GM12878 (cell line): Measurements from ENCODE around the gene MAN2C1. TPM values are rescaled to one million over a fixed set of nuclear protein-coding genes. Genes with fewer than 3 reads are reported as not detected.

ENCODE experiments used
- ATAC-seq: fragments of 200-7000 bp; cut with Tn5 transposase; 3 replicates; pipeline ENCODE4 v1.9.1; 2020; ENCODE audit warnings: mild to moderate bottlenecking, moderate library complexity
- BruUV-seq: library from RNA; stranded (reverse); fragments of 400-500 nt; replicated peaks from 2 replicates; lab custom pipeline; 2021; lab: Mats Ljungman, UMichigan
- CTCF ChIA-PET: fragments of 300-600 bp; sonication (Branson Sonifier 250); formaldehyde crosslinking; extraction: SDS; loops from one replicate; lab custom pipeline; 2021; ENCODE audit warnings: inconsistent platforms; lab: Yijun Ruan, JAX
- POLR2A ChIA-PET: fragments of 350-600 bp; formaldehyde crosslinking; extraction: SDS; loops from one replicate; lab custom pipeline; 2021; ENCODE audit warnings: inconsistent platforms; lab: Charles Lee
- RAD21 ChIA-PET: fragments of 300-600 bp; sonication (Branson Sonifier 250); formaldehyde crosslinking; loops from one replicate; lab custom pipeline; 2023; ENCODE audit warnings: antibody characterized with exemption; ENCODE audit not compliant: unreplicated experiment; lab: Charles Lee
- SMC1A ChIA-PET: fragments of 300-600 bp; sonication (Branson Sonifier 250); formaldehyde crosslinking; loops from one replicate; lab custom pipeline; 2023; ENCODE audit not compliant: unreplicated experiment, uncharacterized antibody; lab: Charles Lee
- DNase-seq: peaks from one replicate; pipeline ENCODE4 v3.0.0-alpha.2; 2011; ENCODE audit warnings: low read depth, low spot score
- FAIRE-seq: peaks from 3 replicates; lab custom pipeline; 2011; peaks lifted over from hg19 to GRCh38; lab: Jason Lieb, UNC
- H2AFZ ChIP-seq: 2 replicates; pipeline ENCODE4 v1.6.0; 2011; ENCODE audit warnings: low read depth, low read length, control low read depth; ENCODE audit not compliant: control insufficient read depth
- H3K27ac ChIP-seq: 2 replicates; pipeline ENCODE4 v1.5.1; 2011; ENCODE audit warnings: control low read depth; ENCODE audit not compliant: control insufficient read depth, insufficient read depth
- H3K27me3 ChIP-seq, 2 experiments: replicated peaks in 1 of 2; 2 replicates each; pipeline versions ENCODE4 v1.6.0 to v1.6.1; 2011; ENCODE audit warnings: low read length in 1 of 2; ENCODE audit not compliant: control insufficient read depth in 2 of 2, insufficient read depth in 2 of 2
- H3K36me3 ChIP-seq, 2 experiments: 2 replicates each; pipeline ENCODE4 v1.5.1; 2011; ENCODE audit warnings: low read length in 1 of 2; ENCODE audit not compliant: control insufficient read depth in 2 of 2, insufficient read depth in 2 of 2
- H3K4me1 ChIP-seq: 2 replicates; pipeline ENCODE4 v1.6.1; 2011; ENCODE audit warnings: mild to moderate bottlenecking, low read length, moderate library complexity, mixed read lengths; ENCODE audit not compliant: control insufficient read depth, insufficient read depth
- H3K4me2 ChIP-seq: 2 replicates; pipeline ENCODE4 v1.6.0; 2011; ENCODE audit warnings: control low read depth; ENCODE audit not compliant: control insufficient read depth, insufficient read depth
- H3K4me3 ChIP-seq: fragments of 200-600 bp; sonication (generic); 2 replicates; pipeline ENCODE4 v1.5.1; 2016
- H3K79me2 ChIP-seq: 2 replicates; pipeline ENCODE4 v1.6.0; 2011; ENCODE audit warnings: low read length; ENCODE audit not compliant: control insufficient read depth, insufficient read depth
- H3K9ac ChIP-seq: 2 replicates; pipeline ENCODE4 v1.8.0; 2011; ENCODE audit warnings: low read length, control low read depth, mixed read lengths; ENCODE audit not compliant: control insufficient read depth, insufficient read depth
- H3K9me3 ChIP-seq: replicated peaks from 3 replicates; pipeline ENCODE4 v1.5.1; 2011; ENCODE audit warnings: mild to moderate bottlenecking, low read length; ENCODE audit not compliant: control insufficient read depth, insufficient read depth
- H4K20me1 ChIP-seq: 2 replicates; pipeline ENCODE4 v1.6.0; 2011; ENCODE audit not compliant: control insufficient read depth, insufficient read depth
- EGR1 ChIP-seq, 2 experiments: IDR thresholded peaks; 1 replicate in 1 of 2; 2 replicates in 1 of 2; pipeline ENCODE4 v1.6.1; 2011 to 2012; ENCODE audit warnings: low read depth in 2 of 2, low read length in 2 of 2, borderline replicate concordance in 1 of 2, mild to moderate bottlenecking in 1 of 2, moderate library complexity in 1 of 2
- FOXK2 ChIP-seq: fragments of 450-650 bp; IDR thresholded peaks from 2 replicates; pipeline ENCODE4 v1.6.1; 2017; ENCODE audit warnings: mild to moderate bottlenecking, moderate library complexity
- GABPA ChIP-seq: IDR thresholded peaks from 2 replicates; pipeline ENCODE4 v1.6.1; 2014; ENCODE audit warnings: antibody characterized with exemption, low read depth, mild to moderate bottlenecking, inconsistent platforms
- IKZF2 ChIP-seq, 2 experiments: fragments of 450-650 bp; IDR thresholded peaks; 2 replicates each; pipeline ENCODE4 v1.6.1; 2017; ENCODE audit warnings: mild to moderate bottlenecking in 2 of 2, moderate library complexity in 2 of 2
- IRF4 ChIP-seq: IDR thresholded peaks from 2 replicates; pipeline ENCODE4 v1.6.1; 2011; ENCODE audit warnings: low read depth, low read length
- MXI1 ChIP-seq: fragments of 150-350 bp; IDR thresholded peaks from 2 replicates; pipeline ENCODE4 v1.6.1; 2011; ENCODE audit warnings: low read depth, mild to moderate bottlenecking, inconsistent platforms, low read length, improper control_type of control experiment
- SIN3A ChIP-seq: IDR thresholded peaks from 2 replicates; pipeline ENCODE4 v1.6.1; 2012; ENCODE audit warnings: low read depth, low read length, improper control_type of control experiment
- SMAD5 ChIP-seq: IDR thresholded peaks from 2 replicates; pipeline ENCODE4 v1.6.1; 2016; ENCODE audit warnings: antibody characterized with exemption, low read depth
- SMARCA5 ChIP-seq: fragments of 450-650 bp; IDR thresholded peaks from 2 replicates; pipeline ENCODE4 v1.6.1; 2017; ENCODE audit warnings: mild to moderate bottlenecking
- SMC3 ChIP-seq: IDR thresholded peaks from 2 replicates; pipeline ENCODE4 v1.6.1; 2011; ENCODE audit warnings: low read length, improper control_type of control experiment, borderline replicate concordance
- TARDBP ChIP-seq: IDR thresholded peaks from 2 replicates; pipeline ENCODE4 v1.6.1; 2016; ENCODE audit warnings: borderline replicate concordance
- TCF7 ChIP-seq: IDR thresholded peaks from 2 replicates; pipeline ENCODE4 v1.6.1; 2014; ENCODE audit warnings: antibody characterized with exemption, borderline replicate concordance
- YY1 ChIP-seq: IDR thresholded peaks from 2 replicates; pipeline ENCODE4 v1.6.1; 2011; ENCODE audit warnings: low read depth, mild to moderate bottlenecking, low read length
- ZZZ3 ChIP-seq: IDR thresholded peaks from 2 replicates; pipeline ENCODE4 v1.6.1; 2011; ENCODE audit warnings: low read depth; ENCODE audit not compliant: control insufficient read depth, insufficient read length
- WGBS: methylation state at CpG from one replicate; pipeline ENCODE4 v1.1.6; 2016; ENCODE audit warnings: low lambda C conversion rate; ENCODE audit not compliant: insufficient replicate concordance, insufficient coverage; ENCODE audit errors: missing lambda C conversion rate; 5-methylcytosine and 5-hydroxymethylcytosine counted together
- in situ Hi-C: fragments of 300-500 bp; cut with MboI; formaldehyde crosslinking; loops from 9 replicates; pipeline ENCODE4 v1.14.3; 2018; ENCODE audit warnings: mixed read lengths
- intact Hi-C: fragments of 100-400 bp; cut with micrococcal nuclease; formaldehyde crosslinking; loops from one replicate; pipeline ENCODE4 v1.14.2; 2022; ENCODE audit not compliant: unreplicated experiment
- polyA plus RNA-seq, 11 experiments: library from polyadenylated mRNA; depleted of rRNA in 4 of 11; unstranded in 6 of 11; stranded (reverse) in 5 of 11; fragments of >200 nt; fragmentation: Nextera tagmentation in 4 of 11; fragmentation: Illumina TruSeq in 1 of 11; extraction: Ambion mirVana in 4 of 11; extraction: Trizol in 1 of 11; gene quantifications; 1 replicate in 1 of 11; 2 replicates in 10 of 11; pipeline versions ENCODE4 v1.2.1 to v1.2.3, GENCODE V29; 2011 to 2016; ENCODE audit warnings: inconsistent platforms in 2 of 11, missing spikeins in 2 of 11, low read depth in 1 of 11
- total RNA-seq, 4 experiments: library from RNA; depleted of rRNA in 3 of 4; stranded (reverse); fragments of >200 nt in 3 of 4; fragmentation: Illumina TruSeq in 1 of 4; extraction: Trizol in 1 of 4; gene quantifications; 2 replicates each; pipeline versions ENCODE4 v1.2.1 to v1.2.3, GENCODE V29; 2013 to 2021
- TF ChIP-seq, protein P1 (sequence below): fragments of 450-650 bp; formaldehyde crosslinking; IDR thresholded peaks from 2 replicates; pipeline ENCODE4 v1.4.0; 2020; ENCODE audit warnings: mild to moderate bottlenecking, moderate library complexity
- TF ChIP-seq, protein P2 (sequence below): IDR thresholded peaks from 2 replicates; pipeline ENCODE4 v1.6.1; 2012; ENCODE audit warnings: low read depth, low read length, improper control_type of control experiment

MAN2C1 gene
- total and polyA plus RNA-seq, 10 of the 15 experiments (the other 5 are each of a cell fraction or from before 2014, with no cell fraction given), result 1.4 to 111 (median 42.2) TPM

DNA sequence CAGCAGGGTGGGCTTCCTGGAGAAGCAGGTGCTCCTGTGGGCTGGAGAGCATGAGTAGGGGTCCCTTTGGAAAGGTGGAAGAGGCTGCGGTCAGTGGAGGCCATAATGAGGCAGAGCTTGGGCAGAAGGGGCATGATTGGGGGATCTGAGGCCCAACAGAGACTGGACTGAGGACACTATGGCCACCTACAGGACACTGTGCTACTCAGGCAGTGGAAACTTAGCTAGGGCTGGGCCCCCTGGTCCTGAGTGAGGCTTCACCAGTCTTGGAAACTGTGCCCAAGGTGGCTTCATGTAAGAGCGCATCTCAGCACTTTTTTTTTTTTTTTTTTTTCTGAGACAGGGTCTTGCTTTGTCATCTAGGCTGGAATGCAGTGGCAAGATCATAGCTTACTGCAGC lies 38.8 kb downstream of the MAN2C1 start (continued):
- TF ChIP-seq, protein P1, sequence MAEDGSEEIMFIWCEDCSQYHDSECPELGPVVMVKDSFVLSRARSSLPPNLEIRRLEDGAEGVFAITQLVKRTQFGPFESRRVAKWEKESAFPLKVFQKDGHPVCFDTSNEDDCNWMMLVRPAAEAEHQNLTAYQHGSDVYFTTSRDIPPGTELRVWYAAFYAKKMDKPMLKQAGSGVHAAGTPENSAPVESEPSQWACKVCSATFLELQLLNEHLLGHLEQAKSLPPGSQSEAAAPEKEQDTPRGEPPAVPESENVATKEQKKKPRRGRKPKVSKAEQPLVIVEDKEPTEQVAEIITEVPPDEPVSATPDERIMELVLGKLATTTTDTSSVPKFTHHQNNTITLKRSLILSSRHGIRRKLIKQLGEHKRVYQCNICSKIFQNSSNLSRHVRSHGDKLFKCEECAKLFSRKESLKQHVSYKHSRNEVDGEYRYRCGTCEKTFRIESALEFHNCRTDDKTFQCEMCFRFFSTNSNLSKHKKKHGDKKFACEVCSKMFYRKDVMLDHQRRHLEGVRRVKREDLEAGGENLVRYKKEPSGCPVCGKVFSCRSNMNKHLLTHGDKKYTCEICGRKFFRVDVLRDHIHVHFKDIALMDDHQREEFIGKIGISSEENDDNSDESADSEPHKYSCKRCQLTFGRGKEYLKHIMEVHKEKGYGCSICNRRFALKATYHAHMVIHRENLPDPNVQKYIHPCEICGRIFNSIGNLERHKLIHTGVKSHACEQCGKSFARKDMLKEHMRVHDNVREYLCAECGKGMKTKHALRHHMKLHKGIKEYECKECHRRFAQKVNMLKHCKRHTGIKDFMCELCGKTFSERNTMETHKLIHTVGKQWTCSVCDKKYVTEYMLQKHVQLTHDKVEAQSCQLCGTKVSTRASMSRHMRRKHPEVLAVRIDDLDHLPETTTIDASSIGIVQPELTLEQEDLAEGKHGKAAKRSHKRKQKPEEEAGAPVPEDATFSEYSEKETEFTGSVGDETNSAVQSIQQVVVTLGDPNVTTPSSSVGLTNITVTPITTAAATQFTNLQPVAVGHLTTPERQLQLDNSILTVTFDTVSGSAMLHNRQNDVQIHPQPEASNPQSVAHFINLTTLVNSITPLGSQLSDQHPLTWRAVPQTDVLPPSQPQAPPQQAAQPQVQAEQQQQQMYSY (CRISPR knock-in tag), result no peak
- TF ChIP-seq TCF7 (no peak), SMAD5 (no peak), IKZF2 (IDR thresholded peaks at IDR 0.05) (no peak)
- TF ChIP-seq, protein P2, sequence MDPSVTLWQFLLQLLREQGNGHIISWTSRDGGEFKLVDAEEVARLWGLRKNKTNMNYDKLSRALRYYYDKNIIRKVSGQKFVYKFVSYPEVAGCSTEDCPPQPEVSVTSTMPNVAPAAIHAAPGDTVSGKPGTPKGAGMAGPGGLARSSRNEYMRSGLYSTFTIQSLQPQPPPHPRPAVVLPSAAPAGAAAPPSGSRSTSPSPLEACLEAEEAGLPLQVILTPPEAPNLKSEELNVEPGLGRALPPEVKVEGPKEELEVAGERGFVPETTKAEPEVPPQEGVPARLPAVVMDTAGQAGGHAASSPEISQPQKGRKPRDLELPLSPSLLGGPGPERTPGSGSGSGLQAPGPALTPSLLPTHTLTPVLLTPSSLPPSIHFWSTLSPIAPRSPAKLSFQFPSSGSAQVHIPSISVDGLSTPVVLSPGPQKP, result no peak
- TF ChIP-seq, all 136 proteins: peak for 0

DNA sequence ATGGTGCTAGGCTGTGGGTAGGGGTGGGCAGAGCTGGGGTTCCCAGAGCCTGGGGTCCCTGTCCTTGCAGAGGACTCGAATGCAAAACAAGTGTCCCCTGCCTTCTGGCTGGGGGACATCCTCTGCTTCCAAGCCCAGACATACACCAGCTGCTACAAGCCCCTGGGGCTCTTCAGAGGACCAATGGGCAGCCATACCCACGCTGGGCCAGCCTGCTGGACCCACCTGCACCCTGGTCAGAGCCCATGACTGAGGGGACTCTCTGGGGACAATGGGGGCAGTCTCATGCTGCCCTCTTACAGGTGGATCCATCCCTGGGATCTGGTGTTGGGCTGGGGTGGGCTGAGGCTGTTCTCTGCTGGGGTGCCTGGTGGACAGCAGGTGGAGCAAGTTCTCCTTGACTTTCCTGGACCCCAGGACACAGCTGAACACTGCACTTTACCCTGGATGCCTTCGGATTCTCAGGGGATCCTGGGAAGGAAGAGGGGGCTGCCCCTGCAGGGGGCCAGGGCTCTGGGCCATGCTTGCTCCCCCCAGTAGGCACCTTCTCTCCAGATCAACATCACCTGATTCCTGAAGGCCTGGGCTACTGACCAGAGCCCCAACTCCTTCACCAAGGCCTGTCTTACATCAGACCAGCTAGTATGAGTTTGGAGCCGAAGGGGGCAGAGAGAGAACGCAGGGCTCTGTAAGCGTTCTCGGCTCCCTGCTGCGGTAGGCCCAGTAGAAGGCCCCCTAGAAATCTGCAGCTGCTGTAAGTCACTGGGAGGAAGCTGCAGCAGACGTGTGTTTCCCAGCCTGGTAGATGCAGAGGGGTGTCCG lies 39.7 kb downstream of the MAN2C1 start:
- BruUV-seq, result no TSS peak
- no peak overlapping the region for H3K4me2 ChIP-seq
- TF ChIP-seq FOXK2, result no peak
- TF ChIP-seq MXI1, result no peak
- TF ChIP-seq SMARCA5, result no peak
- TF ChIP-seq YY1, result no peak
- no peak for TF ChIP-seq SIN3A
- no peak for TF ChIP-seq EGR1 (IDR thresholded peaks at IDR 0.05; ENCODE audit: borderline replicate concordance in 1 of 2, low read depth in 2 of 2, low read length in 2 of 2)
- TF ChIP-seq SMC3, result no peak
- no peak for TF ChIP-seq ZZZ3
- TF ChIP-seq TARDBP, result no peak
- TF ChIP-seq, protein P2, result no peak
- no peak for TF ChIP-seq IRF4
- TF ChIP-seq GABPA, result no peak
- ATAC-seq, result no peak
- ChIA-PET SMC1A (interaction anchor here (1.0 kb wide), 1 partner anchor 20 kb away, joined by 3 read pairs; no protein-coding TSS in a partner anchor), CTCF (interaction anchor here (2.9 kb wide), 1 partner anchor 40 kb away, joined by 8 read pairs; the partner anchor contains the start of gene MAN2C1), POLR2A (no interaction called here), RAD21 (no interaction called here)
- H3K9me3 ChIP-seq, result no peaks in the 10 kb centered on the region
- no peak overlapping the region for H2AFZ ChIP-seq
- 37% methylated on average over 10 of the region's 10 CpGs for WGBS
- no peaks in the 10 kb centered on the region for H3K79me2 ChIP-seq
- FAIRE-seq, result no peak
- intact Hi-C loops, result no loop called here
- DNase-seq, result no peak
- H3K36me3 ChIP-seq, result no peaks in the 10 kb centered on the region
- no peak overlapping the region for H3K9ac ChIP-seq
- H3K4me1 ChIP-seq, result no peaks in the 10 kb centered on the region
- in situ Hi-C loops, result no loop called here
- no peaks in the 10 kb centered on the region for H3K27me3 ChIP-seq
- no peak overlapping the region for H3K27ac ChIP-seq
- no peaks in the 10 kb centered on the region for H4K20me1 ChIP-seq
- H3K4me3 ChIP-seq, result no peak overlapping the region
